Measurements from ENCODE around the gene BSPH1.
"Not testable (repeated sequence)": the region's sequence is repeated elsewhere in the genome, so short reads cannot be mapped to it uniquely, and the experiment has no call there.

DNA sequence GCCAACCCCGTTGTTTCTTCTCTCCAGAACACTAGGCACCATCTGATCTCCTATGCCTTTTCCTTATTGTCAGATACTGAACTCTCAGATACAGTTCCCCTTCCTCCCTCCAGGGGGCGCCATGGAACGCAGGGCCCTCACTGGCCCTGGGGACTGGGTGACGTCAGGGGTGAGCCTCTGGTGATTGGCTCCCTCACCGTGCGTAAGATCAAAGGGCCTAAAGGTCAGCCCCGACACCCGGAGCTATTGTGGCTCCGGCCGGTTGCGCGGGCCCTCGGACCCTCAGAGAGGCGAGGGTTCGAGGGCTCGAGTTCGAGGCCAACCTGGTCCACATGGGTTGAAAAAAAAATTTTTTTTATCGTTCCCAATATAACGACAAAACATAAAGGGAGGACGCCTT is 63.4 kb downstream of the BSPH1 start:
- not testable (repeated sequence) for TF ChIP-seq POLR2A (IDR thresholded peaks at IDR 0.05; ENCODE audit: low read depth, low read length); MAX (IDR thresholded peaks at IDR 0.05; ENCODE audit: insufficient read depth, insufficient read length); POLR2AphosphoS5 (IDR thresholded peaks at IDR 0.05; ENCODE audit: insufficient read depth, low read depth, low read length); EZH2 (IDR thresholded peaks at IDR 0.05; ENCODE audit: borderline replicate concordance, low read depth, low read length, severe bottlenecking); FOS (IDR thresholded peaks at IDR 0.05; ENCODE audit: borderline replicate concordance, insufficient read depth, low read length); GATA2 (IDR thresholded peaks at IDR 0.05; ENCODE audit: insufficient read depth, insufficient read length, low read depth, low read length); MYC (IDR thresholded peaks at IDR 0.05; ENCODE audit: low read depth, low read length); JUN (IDR thresholded peaks at IDR 0.05; ENCODE audit: borderline replicate concordance, insufficient read depth, insufficient read length, low read depth)
- TF ChIP-seq, protein P1, sequence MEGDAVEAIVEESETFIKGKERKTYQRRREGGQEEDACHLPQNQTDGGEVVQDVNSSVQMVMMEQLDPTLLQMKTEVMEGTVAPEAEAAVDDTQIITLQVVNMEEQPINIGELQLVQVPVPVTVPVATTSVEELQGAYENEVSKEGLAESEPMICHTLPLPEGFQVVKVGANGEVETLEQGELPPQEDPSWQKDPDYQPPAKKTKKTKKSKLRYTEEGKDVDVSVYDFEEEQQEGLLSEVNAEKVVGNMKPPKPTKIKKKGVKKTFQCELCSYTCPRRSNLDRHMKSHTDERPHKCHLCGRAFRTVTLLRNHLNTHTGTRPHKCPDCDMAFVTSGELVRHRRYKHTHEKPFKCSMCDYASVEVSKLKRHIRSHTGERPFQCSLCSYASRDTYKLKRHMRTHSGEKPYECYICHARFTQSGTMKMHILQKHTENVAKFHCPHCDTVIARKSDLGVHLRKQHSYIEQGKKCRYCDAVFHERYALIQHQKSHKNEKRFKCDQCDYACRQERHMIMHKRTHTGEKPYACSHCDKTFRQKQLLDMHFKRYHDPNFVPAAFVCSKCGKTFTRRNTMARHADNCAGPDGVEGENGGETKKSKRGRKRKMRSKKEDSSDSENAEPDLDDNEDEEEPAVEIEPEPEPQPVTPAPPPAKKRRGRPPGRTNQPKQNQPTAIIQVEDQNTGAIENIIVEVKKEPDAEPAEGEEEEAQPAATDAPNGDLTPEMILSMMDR (IDR thresholded peaks at IDR 0.05; ENCODE audit: extremely low read depth in 1 of 2, insufficient read depth in 1 of 2, low read depth in 1 of 2, low read length in 2 of 2), result not testable (repeated sequence)
